SW480 (cell line): ENCODE measurements around the gene PRR20G.
"Not testable (repeated sequence)": the region's sequence is repeated elsewhere in the genome, so short reads cannot be mapped to it uniquely, and the experiment has no call there.

Experiments
- DNase-seq: peaks from one replicate; pipeline ENCODE4 v3.0.0-alpha.2; 2016; ENCODE audit warnings: low spot score

The PRR20G gene

GRCh38 chr3:127287840-127288239 is at the start of gene PRR20G:
PRR20G (minus strand) TSS chr3:127288046; CDS start chr3:127287365, 681 bp downstream.
- DNase-seq = no peak

DNA sequence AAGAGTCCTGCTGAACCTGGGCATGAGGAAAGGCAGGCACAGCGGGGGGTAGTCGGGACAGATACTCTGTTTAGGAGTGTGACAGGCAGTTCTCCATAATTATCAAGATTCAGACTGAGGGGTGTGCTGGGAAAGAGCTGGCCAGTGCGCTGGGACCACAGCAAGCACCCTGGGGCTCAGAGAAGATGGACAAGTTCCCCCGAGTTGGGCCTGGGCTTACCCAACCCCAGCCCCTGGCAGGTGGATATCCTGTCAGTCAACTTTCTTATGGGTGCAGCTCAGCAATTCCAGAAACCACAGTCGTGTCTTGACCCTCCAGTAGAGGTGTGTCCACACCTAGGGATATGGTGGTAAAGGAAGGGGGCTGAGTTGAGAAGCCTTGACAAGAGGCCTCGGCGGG is 49.2 kb upstream of the PRR20G start:
- no peak for DNase-seq

GRCh38 chr3:127336101-127336500 is 48.3 kb upstream of the PRR20G start:
- DNase-seq = no peak

- DNase-seq = no peak
Observed at GRCh38 chr3:127330385-127330784, 42.5 kb upstream of the PRR20G start.

GRCh38 chr3:127329631-127330285 is 41.9 kb upstream of the PRR20G start:
- DNase-seq = no peak

DNA sequence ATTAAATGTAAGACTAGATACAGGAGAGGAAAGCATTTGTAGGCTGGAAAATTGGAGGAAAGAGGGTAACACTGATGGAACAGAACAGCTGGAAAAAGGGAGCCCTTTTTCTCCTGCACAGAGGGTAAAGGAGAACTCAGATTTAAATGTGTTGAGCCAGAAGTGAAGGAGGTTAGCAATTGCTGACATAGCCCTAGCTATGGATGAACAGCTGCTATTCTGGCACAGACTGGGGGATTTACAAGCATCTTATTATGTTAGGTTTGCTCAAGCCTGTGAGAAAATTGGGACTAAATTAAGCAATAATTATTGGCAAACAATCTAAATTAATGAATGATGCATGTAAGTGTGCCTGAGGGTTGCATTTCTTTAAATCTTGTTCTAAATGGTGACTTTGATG is 40.6 kb upstream of the PRR20G start:
- DNase-seq = no peak

DNA sequence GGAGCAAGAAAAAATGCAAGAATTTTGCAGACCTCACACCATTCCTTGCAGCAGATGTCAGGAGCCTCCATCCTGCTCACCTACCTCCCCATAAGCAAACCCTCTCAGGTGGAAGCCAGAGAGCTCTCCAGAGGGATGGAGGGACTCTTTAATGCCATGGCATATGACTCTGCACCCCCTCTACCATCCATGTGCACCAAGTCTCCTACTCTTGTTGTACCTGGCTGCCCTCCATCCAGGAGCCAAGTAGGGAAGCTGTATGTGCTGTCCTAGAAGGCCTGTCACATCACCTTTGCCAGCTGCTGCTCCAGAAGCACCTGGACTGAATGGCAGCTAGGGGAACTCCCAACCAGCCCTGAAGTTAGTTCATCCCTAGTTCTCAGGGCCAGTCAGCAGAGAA is 38.5 kb upstream of the PRR20G start:
- DNase-seq = no peak

DNA sequence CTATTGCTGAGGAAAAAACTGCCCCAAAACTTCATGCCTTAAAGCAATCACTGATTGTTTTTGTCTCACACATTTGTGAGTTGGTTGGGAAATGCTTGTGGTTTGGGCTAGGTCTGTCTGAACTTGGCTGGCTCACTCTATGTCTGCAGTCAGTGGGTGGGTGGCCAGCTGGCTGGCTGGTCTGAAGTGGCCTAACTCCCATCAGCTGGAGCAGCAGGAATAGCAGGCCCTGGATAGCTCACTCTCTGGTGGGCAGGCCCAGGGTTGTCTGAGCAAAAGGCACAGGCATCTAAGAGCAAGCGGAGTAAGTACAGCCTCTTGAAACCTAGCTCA is 37.7 kb upstream of the PRR20G start:
- no peak for DNase-seq

DNA sequence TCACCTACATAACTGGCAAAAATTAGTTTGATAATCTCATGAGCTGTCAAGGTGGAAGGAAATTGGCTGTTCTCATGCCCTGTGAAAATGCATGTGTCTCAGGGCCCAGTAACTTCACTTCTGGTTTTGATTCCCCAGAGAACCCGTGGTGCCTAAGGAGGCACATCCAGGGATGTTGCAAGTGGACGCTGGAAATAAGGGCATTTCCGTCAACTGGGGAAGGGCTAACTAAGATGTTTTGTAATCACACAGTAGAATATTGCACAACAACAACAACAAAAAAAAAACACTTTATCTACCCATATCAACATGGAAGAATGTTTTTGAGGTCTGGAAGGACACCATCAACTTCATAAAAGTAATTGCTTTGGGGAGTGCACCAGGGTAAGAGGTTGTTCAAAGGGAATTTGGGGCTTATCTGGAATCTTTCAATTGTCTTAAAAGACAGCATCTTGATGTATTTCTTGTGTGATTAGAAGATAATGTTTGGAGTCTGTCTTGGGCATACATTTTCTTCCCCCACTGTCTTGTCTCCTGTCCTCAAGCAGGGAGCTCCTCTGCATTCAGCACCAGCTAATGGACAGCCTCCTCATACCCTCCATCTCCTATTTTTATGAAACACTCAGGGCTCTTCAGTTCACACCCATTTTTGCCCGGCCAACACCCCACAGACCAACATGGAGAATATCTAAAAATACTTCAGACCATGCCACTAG is 37.2 kb upstream of the PRR20G start:
- no peak for DNase-seq

GRCh38 chr3:127324076-127324475 is 36.2 kb upstream of the PRR20G start:
- DNase-seq = no peak

DNA sequence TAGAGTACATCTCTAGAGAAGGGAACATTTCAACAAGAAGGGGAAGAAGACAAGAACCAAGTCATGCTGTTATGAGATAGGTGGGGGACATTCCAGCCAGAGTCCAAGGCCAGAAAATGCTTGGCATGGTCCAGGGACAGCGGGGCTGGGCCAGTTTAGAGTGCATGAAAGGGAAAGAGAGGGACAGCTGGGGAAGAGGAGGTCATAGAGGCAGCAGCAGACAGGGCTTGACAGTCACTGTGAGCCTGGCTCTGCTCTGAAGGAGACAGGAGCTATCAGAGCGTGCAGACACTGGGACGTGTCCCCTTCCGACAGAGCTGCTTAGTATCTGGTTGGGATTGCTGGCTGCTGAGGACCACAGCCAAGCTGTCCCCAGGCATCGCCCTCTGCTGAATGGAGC is 35.7 kb upstream of the PRR20G start:
- no peak for DNase-seq

DNA sequence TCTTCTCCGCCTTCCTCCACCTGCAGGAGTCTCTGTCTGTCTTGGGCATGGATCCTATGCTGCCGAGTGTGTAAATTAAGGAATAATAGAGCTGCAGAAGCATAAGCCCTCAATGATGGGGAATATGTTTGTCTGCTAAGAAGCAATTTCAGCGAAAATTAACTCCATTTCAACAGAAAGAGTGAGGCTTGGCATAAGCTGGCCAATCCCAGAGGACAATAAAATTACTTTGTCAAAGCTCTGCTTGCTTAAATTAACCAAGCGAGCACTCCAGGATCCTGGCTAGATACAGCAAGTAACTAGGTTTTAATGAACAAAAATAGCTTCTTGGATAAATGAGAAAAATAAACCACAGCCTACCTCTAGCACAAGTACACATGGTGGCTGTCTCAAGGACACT is 33.5 kb upstream of the PRR20G start:
- DNase-seq = no peak

GRCh38 chr3:127320529-127321121 is 32.8 kb upstream of the PRR20G start:
- no peak for DNase-seq

DNA sequence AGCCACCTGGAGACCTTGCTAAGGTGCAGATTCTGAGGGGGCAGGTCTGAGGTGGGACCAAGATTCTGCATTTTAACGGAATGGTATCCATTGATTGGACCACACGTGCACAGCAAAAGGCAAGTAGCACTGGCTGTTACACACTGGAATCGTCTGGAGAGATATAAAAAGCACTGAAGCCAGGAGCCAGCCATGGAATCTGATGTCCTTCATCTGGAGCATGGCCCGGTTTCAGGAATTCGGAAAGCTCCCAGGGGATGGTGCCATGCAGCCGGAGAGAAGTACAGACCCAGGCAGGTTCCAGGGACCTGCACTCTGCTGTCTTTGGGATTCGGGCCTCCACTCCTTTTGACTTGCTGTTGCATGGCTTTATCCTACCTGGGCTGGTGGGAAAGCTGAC is 28.8 kb upstream of the PRR20G start:
- DNase-seq = no peak

GRCh38 chr3:127312818-127313217 is 25.0 kb upstream of the PRR20G start:
- no peak for DNase-seq

DNA sequence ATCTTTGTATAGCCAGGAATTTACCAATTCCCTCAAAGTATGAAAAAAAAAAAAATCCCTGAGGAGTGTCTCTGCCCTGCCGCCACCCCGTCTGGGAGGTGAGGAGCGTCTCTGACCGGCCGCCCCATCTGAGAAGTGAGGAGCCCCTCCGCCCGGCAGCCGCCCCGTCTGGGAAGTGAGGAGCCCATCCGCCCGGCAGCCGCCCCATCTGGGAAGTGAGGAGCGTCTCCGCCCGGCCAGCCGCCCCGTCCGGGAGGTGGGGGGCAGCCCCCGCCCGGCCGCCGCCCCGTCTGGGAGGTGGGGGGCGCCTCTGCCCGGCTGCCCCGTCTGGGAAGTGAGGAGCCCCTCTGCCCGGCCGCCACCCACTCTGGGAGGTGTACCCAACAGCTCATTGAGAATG is 21.0 kb upstream of the PRR20G start:
- DNase-seq = not testable (repeated sequence)

DNA sequence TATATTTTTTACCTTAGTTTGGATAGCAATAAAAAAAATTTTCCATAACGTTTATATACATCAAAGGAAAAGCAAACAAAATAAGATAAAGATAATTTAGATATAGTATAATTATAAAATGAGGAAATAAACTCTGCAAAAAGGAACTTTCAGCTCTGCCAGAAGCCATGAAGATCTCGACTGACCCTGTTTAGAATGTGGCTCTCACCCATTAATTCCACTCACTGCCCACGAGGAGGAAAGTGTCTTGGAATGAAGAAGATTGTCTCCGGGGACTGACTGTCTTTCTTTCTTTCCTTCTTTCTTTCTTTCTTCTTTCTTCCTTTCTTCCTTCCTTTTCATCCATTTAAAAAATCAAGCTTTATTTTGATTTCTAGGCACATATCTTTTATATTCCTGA is 20.1 kb upstream of the PRR20G start:
- no peak for DNase-seq

GRCh38 chr3:127307112-127307835 is 19.4 kb upstream of the PRR20G start:
- DNase-seq = no peak

DNA sequence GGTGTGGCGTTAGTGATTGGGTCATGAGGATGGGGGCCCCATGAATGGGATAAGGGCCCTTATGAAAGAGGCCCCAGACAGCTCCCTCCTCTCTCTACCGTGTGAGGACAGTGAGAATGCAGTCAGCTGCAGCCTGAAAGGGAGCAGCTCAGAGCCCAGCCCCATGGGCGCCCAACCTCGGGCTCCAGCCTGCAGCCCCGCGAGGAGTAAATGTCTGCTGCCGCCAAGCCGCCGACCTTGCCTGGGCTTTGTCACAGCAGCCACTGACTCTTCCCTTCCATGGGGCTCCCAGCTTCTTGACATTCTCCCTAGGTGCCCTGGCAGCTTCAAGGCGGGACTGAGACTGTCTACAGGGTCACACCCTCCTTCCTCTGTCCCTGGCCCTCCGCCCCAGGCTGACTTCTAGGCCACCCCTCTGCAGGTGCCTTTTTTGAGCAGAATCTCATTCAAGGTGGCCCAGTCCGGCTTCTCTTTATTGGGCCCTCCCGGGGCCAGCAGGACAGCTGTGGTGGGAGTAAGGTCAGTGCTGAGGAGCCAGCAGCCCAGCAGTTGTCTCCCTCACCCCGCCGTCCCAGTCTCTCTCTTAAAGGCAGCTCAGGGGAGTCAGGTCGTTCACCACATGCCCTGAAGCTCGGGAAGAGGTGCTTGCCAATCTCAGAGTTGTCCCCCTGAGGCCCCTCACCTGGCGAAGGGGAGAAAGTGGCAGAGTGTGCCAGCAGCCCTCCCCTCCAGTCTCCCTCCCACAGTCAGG is 18.7 kb upstream of the PRR20G start:
- DNase-seq = no peak

DNA sequence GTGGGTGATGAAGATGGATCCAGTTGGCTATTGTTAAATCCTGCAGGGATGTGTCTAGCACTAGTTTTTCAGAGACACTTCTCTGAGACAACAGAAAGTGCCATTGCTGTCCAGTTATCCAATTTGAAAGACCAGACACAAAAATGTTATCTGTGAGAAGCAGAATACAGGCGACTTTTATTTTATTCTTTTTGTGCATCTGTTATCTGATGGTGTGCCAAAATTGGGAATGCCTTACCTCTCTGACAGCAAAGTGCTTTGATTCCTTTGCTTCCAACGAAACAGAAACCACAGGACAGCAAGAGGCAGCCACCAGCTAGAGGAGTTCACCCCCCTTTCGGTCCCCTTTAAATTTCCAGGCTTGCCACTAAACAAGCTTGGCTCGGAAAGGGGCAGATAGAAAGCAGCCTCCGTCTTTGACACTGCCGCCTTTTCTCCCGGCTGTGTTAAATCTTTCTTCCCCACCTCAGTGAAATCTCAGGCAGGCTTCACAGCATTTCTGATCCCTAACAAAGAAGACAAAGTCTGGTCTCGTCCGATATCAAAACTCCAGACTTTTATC is 17.7 kb upstream of the PRR20G start:
- no peak for DNase-seq

DNA sequence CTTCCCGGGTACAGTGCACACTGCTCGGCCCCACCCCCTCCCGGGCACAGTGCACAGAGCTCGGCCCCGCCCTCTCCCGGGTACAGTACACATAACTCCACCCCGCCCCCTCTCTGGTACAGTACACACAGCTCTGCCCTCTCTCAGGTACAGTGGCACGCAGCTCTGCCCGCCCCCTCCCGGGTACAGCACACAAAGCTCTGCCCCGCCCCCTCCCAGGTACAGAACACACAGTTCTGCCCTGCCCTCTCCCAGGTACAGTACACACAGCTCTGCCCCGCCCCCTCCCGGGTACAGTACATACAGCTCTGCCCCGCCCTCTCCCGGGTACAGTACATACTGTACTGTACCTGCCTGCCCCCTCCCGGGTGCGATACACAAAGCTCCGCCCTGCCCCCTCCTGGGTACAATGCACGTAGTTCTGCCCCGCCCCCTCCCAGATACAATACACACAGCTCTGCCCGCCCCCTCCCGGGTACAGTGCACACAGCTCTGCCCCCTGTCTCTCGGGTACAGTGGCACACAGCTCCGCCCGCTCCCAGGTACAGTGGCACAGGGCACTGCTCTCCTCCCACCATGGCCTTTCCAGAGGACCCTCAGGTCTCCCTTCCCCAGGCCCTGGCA is 16.4 kb upstream of the PRR20G start:
- DNase-seq = peak; percentile 97
